ENCODE results near the gene ZNF438.
A peak's percentile ranks its signal among the peaks of the same experiment; 100 is the strongest.

The ZNF438 gene

DNA sequence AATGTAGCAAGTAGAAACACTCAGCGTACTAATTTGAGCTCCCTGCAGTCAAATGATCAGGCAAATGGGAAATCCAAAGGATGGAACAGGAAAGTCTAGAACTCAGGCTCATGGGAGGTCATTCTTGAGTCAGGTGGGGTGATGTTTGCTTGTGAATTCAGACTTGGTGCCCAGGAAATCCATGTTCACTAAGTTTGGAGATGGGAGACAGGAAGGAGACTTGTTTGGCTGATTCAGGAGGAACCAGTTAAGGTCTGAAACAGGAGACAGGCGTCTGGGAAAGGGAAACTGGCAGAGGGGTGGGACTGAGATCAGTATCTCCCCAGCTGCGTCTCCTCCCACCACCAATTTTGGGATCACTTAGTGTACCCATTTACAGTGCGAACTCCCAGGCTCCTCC lies 38.4 kb upstream of the ZNF438 start:
- Histone ChIP-seq H3K27me3 (no peaks in the 10 kb centered on the region), H3K4me3 (no peak overlapping the region), H3K27ac (peak overlapping the region; percentile 5 to 33), H3K9me3 (no peaks in the 10 kb centered on the region), H3K36me3 (no peaks in the 10 kb centered on the region), H3K4me1 (peaks cover 0 to 51% (median 23%) of the 10 kb centered on the region in 4 donors)
- no peak for DNase-seq
- TF ChIP-seq, protein P1, sequence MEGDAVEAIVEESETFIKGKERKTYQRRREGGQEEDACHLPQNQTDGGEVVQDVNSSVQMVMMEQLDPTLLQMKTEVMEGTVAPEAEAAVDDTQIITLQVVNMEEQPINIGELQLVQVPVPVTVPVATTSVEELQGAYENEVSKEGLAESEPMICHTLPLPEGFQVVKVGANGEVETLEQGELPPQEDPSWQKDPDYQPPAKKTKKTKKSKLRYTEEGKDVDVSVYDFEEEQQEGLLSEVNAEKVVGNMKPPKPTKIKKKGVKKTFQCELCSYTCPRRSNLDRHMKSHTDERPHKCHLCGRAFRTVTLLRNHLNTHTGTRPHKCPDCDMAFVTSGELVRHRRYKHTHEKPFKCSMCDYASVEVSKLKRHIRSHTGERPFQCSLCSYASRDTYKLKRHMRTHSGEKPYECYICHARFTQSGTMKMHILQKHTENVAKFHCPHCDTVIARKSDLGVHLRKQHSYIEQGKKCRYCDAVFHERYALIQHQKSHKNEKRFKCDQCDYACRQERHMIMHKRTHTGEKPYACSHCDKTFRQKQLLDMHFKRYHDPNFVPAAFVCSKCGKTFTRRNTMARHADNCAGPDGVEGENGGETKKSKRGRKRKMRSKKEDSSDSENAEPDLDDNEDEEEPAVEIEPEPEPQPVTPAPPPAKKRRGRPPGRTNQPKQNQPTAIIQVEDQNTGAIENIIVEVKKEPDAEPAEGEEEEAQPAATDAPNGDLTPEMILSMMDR (IDR thresholded peaks at IDR 0.05), result no peak
- intact Hi-C loops (cut with DNase I; ENCODE audit: low total_unique reads), result loop anchor here (10.0 kb wide), 1 partner anchor 55 kb away; no protein-coding TSS in a partner anchor

DNA sequence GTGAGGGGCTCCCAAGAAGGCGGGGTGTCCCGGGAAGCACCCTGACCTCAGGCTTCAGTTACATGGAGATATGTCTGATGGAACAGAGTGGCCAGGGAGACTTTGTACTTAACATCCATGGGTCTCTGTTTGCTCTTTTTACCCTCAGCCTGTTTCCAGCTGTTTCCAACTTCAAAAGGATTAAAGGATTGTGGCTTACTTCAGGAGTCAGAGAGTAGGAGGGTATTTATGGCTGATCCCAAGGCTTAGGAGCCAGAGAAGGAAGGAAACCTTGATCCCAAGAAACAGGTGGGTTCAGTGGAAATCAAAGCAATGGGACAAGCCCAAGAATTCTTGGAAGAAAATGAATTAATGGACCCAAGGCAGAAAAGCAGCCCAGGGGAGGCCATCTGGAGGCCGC lies 37.7 kb upstream of the ZNF438 start:
- peaks cover 0 to 51% (median 25%) of the 10 kb centered on the region in 4 donors for H3K4me1 ChIP-seq
- TF ChIP-seq, protein P1 (IDR thresholded peaks at IDR 0.05), result no peak
- peak overlapping the region; percentile 5 to 33 for H3K27ac ChIP-seq
- no peaks in the 10 kb centered on the region for H3K27me3 ChIP-seq
- intact Hi-C loops (cut with DNase I; ENCODE audit: low total_unique reads), result no loop called here
- H3K4me3 ChIP-seq, result no peak overlapping the region
- no peaks in the 10 kb centered on the region for H3K9me3 ChIP-seq
- H3K36me3 ChIP-seq, result no peaks in the 10 kb centered on the region
- DNase-seq, result no peak

- H3K36me3 ChIP-seq, result no peaks in the 10 kb centered on the region
- no peaks in the 10 kb centered on the region for H3K9me3 ChIP-seq
- intact Hi-C loops (cut with DNase I; ENCODE audit: low total_unique reads), result no loop called here
- peak in 1 of 2 donors; percentile 64 for DNase-seq
- TF ChIP-seq, protein P1 (IDR thresholded peaks at IDR 0.05), result no peak
- no peaks in the 10 kb centered on the region for H3K27me3 ChIP-seq
- H3K4me1 ChIP-seq, result peaks cover 0 to 17% (median 8%) of the 10 kb centered on the region in 4 donors
- no peak overlapping the region for H3K4me3 ChIP-seq
- H3K27ac ChIP-seq, result peak overlapping the region; percentile 68 to 75
These were observed 32.7 kb upstream of the ZNF438 start for GRCh38 chr10:31064348-31064747.

- Histone ChIP-seq H3K27ac (peak overlapping the region; percentile 68 to 75), H3K4me3 (no peak overlapping the region), H3K27me3 (no peaks in the 10 kb centered on the region), H3K36me3 (no peaks in the 10 kb centered on the region), H3K4me1 (peaks cover 0 to 17% (median 8%) of the 10 kb centered on the region in 4 donors), H3K9me3 (no peaks in the 10 kb centered on the region)
- intact Hi-C loops (cut with DNase I; ENCODE audit: low total_unique reads), result no loop called here
- TF ChIP-seq, protein P1 (IDR thresholded peaks at IDR 0.05), result no peak
- no peak for DNase-seq
These were observed 32.2 kb upstream of the ZNF438 start for GRCh38 chr10:31063841-31064240.

DNA sequence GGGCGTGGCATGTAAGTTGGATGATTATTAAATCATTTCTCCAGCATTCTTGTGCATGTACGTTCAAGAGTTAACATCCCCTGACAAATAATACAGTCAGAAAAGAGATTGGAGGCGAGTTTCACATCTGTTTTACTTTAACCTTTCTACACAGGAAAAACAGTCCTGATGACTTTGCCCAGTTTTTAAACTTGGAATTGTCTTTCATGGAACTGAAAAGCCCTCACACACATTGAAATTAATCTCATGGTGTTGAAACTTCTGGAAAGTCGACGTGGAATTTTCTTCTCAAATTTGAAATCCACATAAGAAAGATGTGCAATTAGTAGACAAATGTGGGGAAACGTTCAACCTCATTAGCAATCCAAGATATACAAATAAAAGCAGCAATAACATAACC lies 31.2 kb upstream of the ZNF438 start:
- intact Hi-C loops (cut with DNase I; ENCODE audit: low total_unique reads), result no loop called here
- TF ChIP-seq, protein P1 (IDR thresholded peaks at IDR 0.05), result no peak
- H3K27me3 ChIP-seq, result no peaks in the 10 kb centered on the region
- peaks cover 0 to 17% (median 8%) of the 10 kb centered on the region in 4 donors for H3K4me1 ChIP-seq
- no peak for DNase-seq
- no peaks in the 10 kb centered on the region for H3K9me3 ChIP-seq
- no peak overlapping the region for H3K4me3 ChIP-seq
- H3K36me3 ChIP-seq, result no peaks in the 10 kb centered on the region
- peak overlapping the region; percentile 10 to 31 for H3K27ac ChIP-seq

GRCh38 chr10:31061941-31062340 lies 30.3 kb upstream of the ZNF438 start:
- intact Hi-C loops (cut with DNase I; ENCODE audit: low total_unique reads), result no loop called here
- no peaks in the 10 kb centered on the region for H3K9me3 ChIP-seq
- peak overlapping the region in 1 of 2 donors; percentile 31 for H3K27ac ChIP-seq
- H3K27me3 ChIP-seq, result no peaks in the 10 kb centered on the region
- DNase-seq, result no peak
- TF ChIP-seq, protein P1 (IDR thresholded peaks at IDR 0.05), result no peak
- peaks cover 0 to 17% (median 8%) of the 10 kb centered on the region in 4 donors for H3K4me1 ChIP-seq
- no peak overlapping the region for H3K4me3 ChIP-seq
- no peaks in the 10 kb centered on the region for H3K36me3 ChIP-seq
